GM19372 (cell line): ENCODE results near the gene AXIN1.
"Not testable (repeated sequence)": the region's sequence is repeated elsewhere in the genome, so short reads cannot be mapped to it uniquely, and the experiment has no call there.

Experiments used
- ATAC-seq: cut with Tn5 transposase; IDR thresholded peaks from one replicate; pipeline ENCODE4 v1.9.1; 2021; ENCODE audit warnings: mild to moderate bottlenecking, low read depth, moderate library complexity; ENCODE audit not compliant: unreplicated experiment

AXIN1 gene

GRCh38 chr16:356741-357140 is 4.2 kb upstream of the AXIN1 start:
- ATAC-seq, result no peak

GRCh38 chr16:354971-355461 is 2.5 kb upstream of the AXIN1 start:
- ATAC-seq, result no peak

GRCh38 chr16:354291-354881 is 1.9 kb upstream of the AXIN1 start:
- ATAC-seq, result no peak

GRCh38 chr16:353404-354290 is 1.1 kb upstream of the AXIN1 start:
- no peak for ATAC-seq

- no peak for ATAC-seq
These were observed 561 bp downstream of the AXIN1 start for GRCh38 chr16:351804-352520.

- ATAC-seq, result no peak
These were observed 2.3 kb downstream of the AXIN1 start for GRCh38 chr16:350203-350602.

GRCh38 chr16:349211-349610 is 3.3 kb downstream of the AXIN1 start:
- no peak for ATAC-seq

GRCh38 chr16:348495-348894 is 4.0 kb downstream of the AXIN1 start:
- not testable (repeated sequence) for ATAC-seq

- no peak for ATAC-seq
These were observed 5.3 kb downstream of the AXIN1 start for GRCh38 chr16:347203-347602.

- no peak for ATAC-seq
These were observed 5.9 kb downstream of the AXIN1 start for GRCh38 chr16:346587-346986.

- no peak for ATAC-seq
These were observed 6.8 kb downstream of the AXIN1 start for GRCh38 chr16:345772-346171.

GRCh38 chr16:342455-343213 is 9.9 kb downstream of the AXIN1 start:
- no peak for ATAC-seq

- not testable (repeated sequence) for ATAC-seq
These were observed 10.6 kb downstream of the AXIN1 start for GRCh38 chr16:341974-342336.

GRCh38 chr16:341095-341973 is 11.2 kb downstream of the AXIN1 start:
- ATAC-seq, result not testable (repeated sequence)

GRCh38 chr16:340370-341091 is 12.0 kb downstream of the AXIN1 start:
- no peak for ATAC-seq

GRCh38 chr16:339680-340079 is 12.8 kb downstream of the AXIN1 start:
- no peak for ATAC-seq

- ATAC-seq, result no peak
These were observed 14.4 kb downstream of the AXIN1 start for GRCh38 chr16:337975-338575.

GRCh38 chr16:337437-337836 is 15.1 kb downstream of the AXIN1 start:
- ATAC-seq, result no peak

- no peak for ATAC-seq
These were observed 16.3 kb downstream of the AXIN1 start for GRCh38 chr16:336269-336668.
